ENCODE measurements around the gene DYSF.

GRCh38 chr2:71453404-71454220 is at the start of gene DYSF:
- no peak for TF ChIP-seq EZH2 (optimal IDR thresholded peaks at IDR 0.05; ENCODE audit: low read depth, low read length)
- TF ChIP-seq, protein P1, sequence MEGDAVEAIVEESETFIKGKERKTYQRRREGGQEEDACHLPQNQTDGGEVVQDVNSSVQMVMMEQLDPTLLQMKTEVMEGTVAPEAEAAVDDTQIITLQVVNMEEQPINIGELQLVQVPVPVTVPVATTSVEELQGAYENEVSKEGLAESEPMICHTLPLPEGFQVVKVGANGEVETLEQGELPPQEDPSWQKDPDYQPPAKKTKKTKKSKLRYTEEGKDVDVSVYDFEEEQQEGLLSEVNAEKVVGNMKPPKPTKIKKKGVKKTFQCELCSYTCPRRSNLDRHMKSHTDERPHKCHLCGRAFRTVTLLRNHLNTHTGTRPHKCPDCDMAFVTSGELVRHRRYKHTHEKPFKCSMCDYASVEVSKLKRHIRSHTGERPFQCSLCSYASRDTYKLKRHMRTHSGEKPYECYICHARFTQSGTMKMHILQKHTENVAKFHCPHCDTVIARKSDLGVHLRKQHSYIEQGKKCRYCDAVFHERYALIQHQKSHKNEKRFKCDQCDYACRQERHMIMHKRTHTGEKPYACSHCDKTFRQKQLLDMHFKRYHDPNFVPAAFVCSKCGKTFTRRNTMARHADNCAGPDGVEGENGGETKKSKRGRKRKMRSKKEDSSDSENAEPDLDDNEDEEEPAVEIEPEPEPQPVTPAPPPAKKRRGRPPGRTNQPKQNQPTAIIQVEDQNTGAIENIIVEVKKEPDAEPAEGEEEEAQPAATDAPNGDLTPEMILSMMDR (IDR thresholded peaks at IDR 0.05; ENCODE audit: low read length) = no peak
